H9 (cell line): ENCODE results near the gene PWWP2B. TPM values are rescaled to one million over a fixed set of nuclear protein-coding genes. Genes with fewer than 3 reads are reported as not detected.

Experiments
- DNase-seq: peaks from one replicate; pipeline ENCODE4 v3.0.0-alpha.2; 2017
- H2AFZ ChIP-seq: one replicate; pipeline ENCODE4 v1.6.1; 2013; ENCODE audit warnings: mild to moderate bottlenecking, low read length, control low read depth, moderate library complexity
- H2AK5ac ChIP-seq: 2 replicates; pipeline ENCODE4 v1.6.1; 2013; ENCODE audit warnings: low read length, control low read depth, mixed read lengths; ENCODE audit not compliant: insufficient read length
- H2BK120ac ChIP-seq: one replicate; pipeline ENCODE4 v1.6.1; 2013; ENCODE audit warnings: low read depth, mild to moderate bottlenecking, low read length, control low read depth, inconsistent platforms; ENCODE audit not compliant: poor library complexity, severe bottlenecking
- H2BK12ac ChIP-seq: 2 replicates; pipeline ENCODE4 v1.6.1; 2013; ENCODE audit warnings: low read length, control low read depth, mixed read lengths, low read depth; ENCODE audit not compliant: insufficient read length
- H2BK15ac ChIP-seq: 2 replicates; pipeline ENCODE4 v1.6.1; 2013; ENCODE audit warnings: low read depth, low read length, control low read depth
- H2BK20ac ChIP-seq: one replicate; pipeline ENCODE4 v1.6.1; 2013; ENCODE audit warnings: low read depth, mild to moderate bottlenecking, low read length, control low read depth, inconsistent platforms; ENCODE audit not compliant: poor library complexity, severe bottlenecking
- H2BK5ac ChIP-seq: 2 replicates; pipeline ENCODE4 v1.6.1; 2013; ENCODE audit warnings: low read length, control low read depth, mixed read lengths; ENCODE audit not compliant: insufficient read length
- H3K14ac ChIP-seq: 2 replicates; pipeline ENCODE4 v1.6.1; 2013; ENCODE audit warnings: low read length, control low read depth; ENCODE audit not compliant: insufficient read depth
- H3K18ac ChIP-seq: 2 replicates; pipeline ENCODE4 v1.6.1; 2013; ENCODE audit warnings: low read depth, mild to moderate bottlenecking, mixed read lengths, low read length, control low read depth; ENCODE audit not compliant: insufficient read length
- H3K23ac ChIP-seq: 2 replicates; pipeline ENCODE4 v1.6.1; 2013; ENCODE audit warnings: low read length, control low read depth, mixed read lengths, low read depth; ENCODE audit not compliant: insufficient read length
- H3K23me2 ChIP-seq: 2 replicates; pipeline ENCODE4 v1.6.1; 2013; ENCODE audit warnings: low read depth, mild to moderate bottlenecking, mixed read lengths, low read length, control low read depth; ENCODE audit not compliant: insufficient read length, poor library complexity, severe bottlenecking
- H3K27ac ChIP-seq: 2 replicates; pipeline ENCODE4 v1.5.1; 2013; ENCODE audit warnings: low read length, control low read depth, mixed read lengths, low read depth; ENCODE audit not compliant: insufficient read length
- H3K27me3 ChIP-seq: 2 replicates; pipeline ENCODE4 v1.6.1; 2013; ENCODE audit warnings: low read length, control low read depth, inconsistent platforms; ENCODE audit not compliant: insufficient read depth
- H3K4ac ChIP-seq: 2 replicates; pipeline ENCODE4 v1.6.1; 2013; ENCODE audit warnings: low read depth, mild to moderate bottlenecking, control low read depth, inconsistent platforms, low read length, moderate library complexity
- H3K4me1 ChIP-seq: 2 replicates; pipeline ENCODE4 v1.6.1; 2013; ENCODE audit warnings: low read length, control low read depth, inconsistent platforms; ENCODE audit not compliant: insufficient read depth
- H3K4me2 ChIP-seq: 2 replicates; pipeline ENCODE4 v1.6.1; 2013; ENCODE audit warnings: low read length, control low read depth, mixed read lengths; ENCODE audit not compliant: insufficient read length, insufficient read depth
- H3K56ac ChIP-seq: 2 replicates; pipeline ENCODE4 v1.6.1; 2013; ENCODE audit warnings: low read depth, mild to moderate bottlenecking, mixed read lengths, low read length, control low read depth; ENCODE audit not compliant: insufficient read length
- H3K79me1 ChIP-seq: 2 replicates; pipeline ENCODE4 v1.6.1; 2013; ENCODE audit warnings: low read depth, mild to moderate bottlenecking, moderate library complexity, low read length, control low read depth, inconsistent platforms; ENCODE audit not compliant: insufficient read depth, poor library complexity, severe bottlenecking
- H3K79me2 ChIP-seq: 2 replicates; pipeline ENCODE4 v1.6.1; 2013; ENCODE audit warnings: low read length, control low read depth, inconsistent platforms; ENCODE audit not compliant: insufficient read depth
- H3K9ac ChIP-seq: 2 replicates; pipeline ENCODE4 v1.6.1; 2013; ENCODE audit warnings: low read length, control low read depth, mixed read lengths; ENCODE audit not compliant: insufficient read length; ENCODE audit errors: extremely low read depth
- H3K9me3 ChIP-seq: one replicate; pipeline ENCODE4 v1.6.1; 2013; ENCODE audit warnings: low read depth, low read length, inconsistent platforms; ENCODE audit not compliant: control insufficient read depth
- H3T11ph ChIP-seq: one replicate; pipeline ENCODE4 v1.6.1; 2013; ENCODE audit warnings: mild to moderate bottlenecking, low read length, control low read depth, inconsistent platforms
- H4K20me1 ChIP-seq: one replicate; pipeline ENCODE4 v1.6.1; 2013; ENCODE audit not compliant: control insufficient read depth, insufficient read length, insufficient read depth
- H4K5ac ChIP-seq: 2 replicates; pipeline ENCODE4 v1.6.1; 2013; ENCODE audit warnings: low read depth, mild to moderate bottlenecking, mixed read lengths, low read length, control low read depth; ENCODE audit not compliant: insufficient read length
- H4K8ac ChIP-seq: replicated peaks from 2 replicates; pipeline ENCODE4 v1.6.1; 2013; ENCODE audit warnings: low read length, control low read depth, mixed read lengths, low read depth; ENCODE audit not compliant: insufficient read length
- H4K91ac ChIP-seq: 2 replicates; pipeline ENCODE4 v1.6.1; 2013; ENCODE audit warnings: low read depth, mild to moderate bottlenecking, moderate library complexity, mixed read lengths, low read length, control low read depth; ENCODE audit not compliant: insufficient read length
- H3K27ac Mint-ChIP-seq, 3 experiments: 2 replicates in 2 of 3; 3 replicates in 1 of 3; pipeline ENCODE4 v1.8.0; 2020 to 2021; ENCODE audit warnings: mixed read lengths in 3 of 3, mild to moderate bottlenecking in 1 of 3, moderate library complexity in 1 of 3
- H3K27me3 Mint-ChIP-seq: 2 replicates; pipeline ENCODE4 v1.8.0; 2021; ENCODE audit warnings: low read depth, mild to moderate bottlenecking, moderate library complexity, mixed read lengths
- H3K36me3 Mint-ChIP-seq, 3 experiments: 2 replicates in 2 of 3; 3 replicates in 1 of 3; pipeline ENCODE4 v1.8.0; 2020 to 2021; ENCODE audit warnings: low read depth in 3 of 3, mixed read lengths in 3 of 3; ENCODE audit not compliant: insufficient read depth in 1 of 3
- H3K4me1 Mint-ChIP-seq, 2 experiments: 2 replicates each; pipeline ENCODE4 v1.8.0; 2020; ENCODE audit warnings: mixed read lengths in 2 of 2
- H3K4me3 Mint-ChIP-seq, 2 experiments: 2 replicates in 1 of 2; 3 replicates in 1 of 2; pipeline ENCODE4 v1.8.0; 2020 to 2021; ENCODE audit warnings: mild to moderate bottlenecking in 2 of 2, mixed read lengths in 2 of 2, moderate library complexity in 1 of 2
- H3K9me3 Mint-ChIP-seq, 2 experiments: 2 replicates in 1 of 2; 3 replicates in 1 of 2; pipeline ENCODE4 v1.8.0; 2020; ENCODE audit warnings: mild to moderate bottlenecking in 2 of 2, mixed read lengths in 2 of 2, moderate library complexity in 1 of 2
- CTCF ChIP-seq: fragments of 200-600 bp; sonication (generic); conservative IDR thresholded peaks from 3 replicates; pipeline ENCODE4 v1.8.0; 2021; ENCODE audit warnings: antibody characterized with exemption, mild to moderate bottlenecking
- WGBS: extraction: QIAGEN DNeasy Blood & Tissue Kit; methylation state at CpG from one replicate; pipeline ENCODE4 v1.1.7; 2013; ENCODE audit warnings: missing lambda C conversion rate, low lambda C conversion rate, mixed read lengths; ENCODE audit not compliant: insufficient read length; ENCODE audit errors: extremely low coverage; 5-methylcytosine and 5-hydroxymethylcytosine counted together
- total RNA-seq: library from RNA; stranded (reverse); gene quantifications from 2 replicates; pipeline ENCODE4 v1.2.1, GENCODE V29; 2021

Gene PWWP2B
- total RNA-seq, 1 experiment from 2014 or later: 10.0 TPM

- no peak for DNase-seq
- no CpG with 5 or more reads among the region's 22 CpGs for WGBS
- Histone ChIP-seq H3K79me1 (no peaks in the 10 kb centered on the region), H3K9me3 (no peaks in the 10 kb centered on the region), H3K79me2 (no peaks in the 10 kb centered on the region), H2BK15ac (no peak overlapping the region), H4K20me1 (peaks cover 5% of the 10 kb centered on the region), H3K4me1 (peaks cover 4% of the 10 kb centered on the region; the same call in 1 of the 2 replicates), H4K5ac (no peak overlapping the region), H3K56ac (no peak overlapping the region), H2BK12ac (no peak overlapping the region), H4K91ac (no peak overlapping the region), H3K14ac (no peak overlapping the region), H3K4me2 (no peak overlapping the region), H3K4ac (no peak overlapping the region), H2AK5ac (no peak overlapping the region), H3K27ac (no peak overlapping the region), H3K23ac (no peak overlapping the region), H3K18ac (no peak overlapping the region), H3K27me3 (no peaks in the 10 kb centered on the region), H3K9ac (no peak overlapping the region), H3T11ph (no peak overlapping the region), H4K8ac (no peak overlapping the region), H2BK120ac (no peak overlapping the region), H3K23me2 (no peaks in the 10 kb centered on the region), H2BK20ac (no peak overlapping the region), H2AFZ (no peak overlapping the region), H2BK5ac (no peak overlapping the region)
- Mint-ChIP-seq H3K27ac (peak overlapping the region in 2 of 3 experiments; percentile 43 to 78; a peak in 2 of 7 replicates), H3K4me3 (no peak overlapping the region; a peak in 1 of 5 replicates), H3K36me3 (no peaks in the 10 kb centered on the region; a peak in 1 of 7 replicates), H3K27me3 (no peaks in the 10 kb centered on the region; the same call in none of the 2 replicates), H3K9me3 (no peaks in the 10 kb centered on the region; a peak in 1 of 5 replicates), H3K4me1 (peaks cover 18 to 34% of the 10 kb centered on the region in 2 experiments)
- no peak for TF ChIP-seq CTCF
Measured at GRCh38 chr10:132445516-132446194, 48.7 kb downstream of the PWWP2B start.
